Occipital lobe (tissue), 2 donors: ENCODE measurements around the gene OPRM1. TPM values are rescaled to one million over a fixed set of nuclear protein-coding genes. Genes with fewer than 3 reads are reported as not detected.
"Not testable (repeated sequence)": the region's sequence is repeated elsewhere in the genome, so short reads cannot be mapped to it uniquely, and the experiment has no call there.

ENCODE experiments used
- DNase-seq: peaks from one replicate; lab custom pipeline; 2025; lab: John Stamatoyannopoulos, UW
- total RNA-seq: library from RNA; depleted of rRNA; stranded (reverse); fragments of >200 nt; gene quantifications from one replicate; pipeline ENCODE4 v1.2.3, GENCODE V29; 2014

Gene OPRM1
- total RNA-seq, 1 donor from 2014 or later, result 1.7 TPM

DNA sequence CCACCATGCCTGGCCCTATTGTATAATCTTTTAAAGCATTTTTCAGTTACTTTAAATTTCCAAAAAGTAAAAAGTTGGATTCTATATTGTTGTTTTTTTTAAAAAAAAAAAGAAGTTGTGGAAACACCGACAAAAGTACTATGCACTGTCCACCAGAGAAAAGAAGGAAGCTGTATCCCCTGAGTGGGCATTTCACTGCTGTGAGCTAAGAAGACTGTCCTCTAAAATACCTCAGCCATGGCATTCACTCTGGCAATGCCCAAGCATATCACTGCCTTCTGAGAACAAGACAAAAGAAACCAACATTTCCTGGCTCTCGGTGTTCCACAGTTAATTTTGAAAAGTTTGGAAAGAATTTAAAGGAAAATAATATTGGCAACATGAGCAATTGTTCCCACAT lies 199.8 kb downstream of the OPRM1 start:
- no peak for DNase-seq

DNA sequence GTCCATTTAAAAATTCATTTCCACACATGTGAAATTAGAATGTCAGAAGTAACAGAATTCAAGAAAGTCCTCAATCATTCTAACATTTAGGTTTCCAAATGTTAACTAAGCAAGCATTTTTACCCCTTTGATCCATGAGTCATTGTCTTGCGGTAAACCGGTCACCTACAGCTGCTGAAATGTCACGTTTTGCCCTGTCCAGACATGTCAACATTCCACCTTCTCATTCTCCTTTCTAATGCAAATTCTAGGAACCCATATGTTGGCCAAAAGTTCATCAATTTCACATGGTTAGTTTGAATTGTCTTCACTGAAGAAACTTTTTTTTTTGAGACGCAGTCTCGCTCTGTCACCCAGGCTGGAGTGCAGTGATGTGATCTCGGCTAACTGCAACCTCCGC lies 200.4 kb downstream of the OPRM1 start:
- no peak for DNase-seq

DNA sequence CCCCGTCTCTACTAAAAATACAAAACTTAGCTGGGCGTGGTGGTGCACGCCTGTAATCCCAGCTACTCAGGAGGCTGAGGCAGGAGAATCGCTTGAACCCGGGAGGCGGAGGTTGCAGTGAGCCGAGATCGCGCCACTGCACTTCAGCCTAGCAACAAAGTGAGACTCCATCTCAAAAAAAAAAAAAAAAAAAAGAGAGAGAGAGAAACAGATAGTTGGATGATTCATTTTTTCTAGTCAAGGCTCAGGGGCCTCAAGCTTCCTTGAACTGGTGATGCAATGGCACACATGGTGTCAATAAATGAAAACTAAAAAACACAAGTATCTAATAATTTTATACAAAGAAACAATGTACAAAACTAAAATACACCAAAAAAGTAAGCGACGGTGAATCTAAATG lies 202.0 kb downstream of the OPRM1 start:
- DNase-seq, result not testable (repeated sequence)

DNA sequence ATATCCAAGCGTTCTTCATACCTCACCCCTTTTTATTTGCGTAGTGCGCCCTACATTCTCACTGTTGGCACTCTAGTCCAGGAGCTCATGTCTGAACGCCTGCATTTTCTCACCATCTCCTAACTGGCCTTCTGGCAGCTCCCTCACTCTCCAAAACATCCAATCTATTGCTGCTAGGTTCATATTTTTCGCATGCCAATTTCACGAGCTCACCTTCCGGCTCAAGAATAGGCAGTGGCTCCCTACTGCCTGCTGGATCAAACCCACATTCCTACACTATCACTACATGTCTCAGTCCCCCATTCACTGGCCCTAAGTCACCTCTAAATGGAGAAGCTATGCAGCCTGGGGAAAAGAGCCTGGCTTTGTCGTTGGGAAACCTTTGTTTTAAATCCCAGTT lies 202.5 kb downstream of the OPRM1 start:
- DNase-seq, result no peak

- DNase-seq, result no peak
Measured at GRCh38 chr6:154242617-154243357, 203.7 kb downstream of the OPRM1 start.

- no peak for DNase-seq
Measured at GRCh38 chr6:154243793-154244750, 205.0 kb downstream of the OPRM1 start.

GRCh38 chr6:154245506-154245905 lies 206.5 kb downstream of the OPRM1 start:
- DNase-seq, result no peak

DNA sequence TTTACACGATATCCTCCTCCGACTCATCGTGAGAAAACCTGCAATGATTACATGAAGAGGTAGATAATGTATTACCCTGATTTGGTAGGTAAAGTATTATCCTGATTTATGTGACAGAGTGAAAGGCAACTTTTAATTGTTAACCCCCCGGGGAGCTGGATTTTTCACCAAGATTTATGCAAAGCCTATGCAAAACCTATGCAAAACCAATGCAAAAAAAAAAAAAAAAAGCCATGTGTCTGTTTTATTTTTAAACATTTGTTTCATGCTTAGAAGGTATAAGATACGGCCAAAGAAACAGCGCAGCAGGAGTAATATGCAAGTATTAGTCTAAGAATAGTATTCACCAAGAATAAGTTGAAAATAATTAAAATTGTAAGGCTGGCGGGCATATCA lies 207.7 kb downstream of the OPRM1 start:
- no peak for DNase-seq

- DNase-seq, result no peak
Measured at GRCh38 chr6:154247119-154247861, 208.2 kb downstream of the OPRM1 start.

DNA sequence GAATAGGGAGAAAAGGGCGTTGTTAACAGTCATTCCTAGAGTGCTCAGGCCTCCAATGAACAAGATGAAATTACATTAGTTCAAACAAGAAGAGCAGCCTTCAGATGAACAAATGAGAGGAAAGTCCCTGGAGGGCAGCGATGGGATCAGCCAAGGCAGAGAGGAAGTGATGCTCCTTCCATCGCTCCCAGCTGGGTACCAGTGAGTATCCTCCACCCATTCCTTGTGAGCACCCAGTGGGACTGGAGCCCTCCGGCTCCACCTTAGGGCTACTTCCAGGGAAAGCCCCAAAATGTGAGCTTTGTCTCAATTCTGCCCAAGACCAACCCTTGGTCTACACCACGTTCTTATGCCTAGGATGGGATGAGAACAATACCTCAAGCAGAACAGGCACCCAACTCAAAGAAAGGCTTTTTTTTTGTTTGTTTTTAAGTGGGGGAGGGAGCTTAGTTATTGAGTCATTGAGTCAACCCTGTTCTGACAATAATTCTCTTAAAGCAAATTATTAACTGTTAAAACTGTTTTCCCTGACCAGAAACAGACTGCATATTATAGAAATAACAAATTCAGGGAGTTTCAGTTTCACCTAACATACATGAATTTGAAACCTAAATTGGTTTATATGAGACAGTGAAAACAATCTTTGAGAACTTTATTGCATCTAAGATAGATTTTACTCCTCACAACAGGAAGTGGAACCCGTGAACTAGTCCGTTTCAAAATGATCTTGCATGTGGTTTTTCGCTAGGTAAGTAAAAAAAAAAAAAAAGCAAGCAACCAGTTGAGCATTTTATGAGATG lies 210.7 kb downstream of the OPRM1 start:
- no peak for DNase-seq

GRCh38 chr6:154251116-154251515 lies 212.1 kb downstream of the OPRM1 start:
- no peak for DNase-seq

DNA sequence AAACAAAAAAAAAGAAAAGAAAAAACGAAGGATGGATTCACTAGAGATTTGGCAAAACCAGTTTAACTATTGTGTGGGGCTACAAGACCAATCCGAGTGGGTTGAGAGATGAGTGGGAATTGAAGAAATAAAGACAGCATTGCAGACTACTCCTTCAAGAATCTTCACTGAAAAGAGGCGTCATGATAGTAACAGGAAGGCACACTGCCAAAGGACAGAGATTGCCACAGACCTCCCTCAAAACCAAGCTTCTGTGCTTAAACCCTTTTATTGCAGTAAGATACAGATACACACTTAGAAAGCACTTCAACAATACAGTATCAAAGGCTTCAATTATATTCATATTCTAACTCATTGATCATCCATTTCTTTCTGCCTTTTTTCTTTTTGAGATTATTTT lies 213.6 kb downstream of the OPRM1 start:
- DNase-seq, result no peak

DNA sequence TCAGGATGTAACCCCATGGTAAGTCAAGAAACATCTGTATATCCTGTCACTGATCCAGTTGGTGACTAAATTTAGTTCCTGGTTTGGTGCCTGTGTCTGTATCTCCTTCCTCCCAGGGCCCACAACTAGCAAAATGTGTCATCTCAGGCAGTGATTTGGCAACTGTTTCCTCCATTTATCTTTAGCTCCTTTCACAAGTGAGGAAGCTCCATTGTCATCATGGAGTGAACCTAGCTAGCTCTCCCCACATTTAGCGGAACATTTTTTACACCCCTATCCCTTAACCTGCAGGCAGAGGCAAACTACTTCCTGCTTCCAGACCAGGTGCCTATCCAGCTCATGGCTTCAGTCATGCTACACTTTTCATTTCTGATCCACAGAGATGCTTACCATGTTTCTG lies 218.0 kb downstream of the OPRM1 start:
- no peak for DNase-seq

DNA sequence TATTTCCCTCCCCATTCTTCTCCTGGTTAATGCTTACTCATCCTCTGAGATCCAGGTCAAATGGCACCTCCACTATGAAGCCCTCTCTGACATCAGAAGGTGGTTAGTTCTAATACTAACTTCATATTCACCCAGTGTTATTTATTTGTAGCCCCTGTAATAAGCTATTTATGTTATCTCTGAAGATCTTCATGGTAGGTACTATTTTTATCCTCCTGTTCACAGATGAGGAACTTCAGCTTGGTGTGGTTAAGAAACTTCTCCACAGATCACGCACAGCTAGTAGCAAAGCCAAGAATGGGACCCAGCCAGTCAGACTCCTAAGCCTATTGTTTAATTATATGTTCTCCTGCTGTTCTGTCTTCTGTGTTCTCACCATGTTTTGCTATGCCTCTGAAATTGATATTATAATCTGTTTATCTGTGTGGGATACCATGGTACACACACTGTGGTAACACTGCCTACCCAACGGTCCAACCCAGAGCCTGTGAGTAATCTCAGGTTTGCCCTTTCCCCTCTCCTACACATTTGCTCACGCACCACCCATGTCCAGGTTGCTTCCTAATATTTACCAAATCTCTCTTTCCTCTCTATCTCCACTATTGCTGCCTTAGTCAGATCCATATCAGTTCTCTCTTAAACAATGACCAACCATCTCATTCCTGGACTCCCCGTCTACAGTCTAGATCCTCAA lies 219.2 kb downstream of the OPRM1 start:
- DNase-seq, result no peak

GRCh38 chr6:154261688-154262397 lies 222.8 kb downstream of the OPRM1 start:
- no peak for DNase-seq

- no peak for DNase-seq
Measured at GRCh38 chr6:154266560-154267099, 227.6 kb downstream of the OPRM1 start.

DNA sequence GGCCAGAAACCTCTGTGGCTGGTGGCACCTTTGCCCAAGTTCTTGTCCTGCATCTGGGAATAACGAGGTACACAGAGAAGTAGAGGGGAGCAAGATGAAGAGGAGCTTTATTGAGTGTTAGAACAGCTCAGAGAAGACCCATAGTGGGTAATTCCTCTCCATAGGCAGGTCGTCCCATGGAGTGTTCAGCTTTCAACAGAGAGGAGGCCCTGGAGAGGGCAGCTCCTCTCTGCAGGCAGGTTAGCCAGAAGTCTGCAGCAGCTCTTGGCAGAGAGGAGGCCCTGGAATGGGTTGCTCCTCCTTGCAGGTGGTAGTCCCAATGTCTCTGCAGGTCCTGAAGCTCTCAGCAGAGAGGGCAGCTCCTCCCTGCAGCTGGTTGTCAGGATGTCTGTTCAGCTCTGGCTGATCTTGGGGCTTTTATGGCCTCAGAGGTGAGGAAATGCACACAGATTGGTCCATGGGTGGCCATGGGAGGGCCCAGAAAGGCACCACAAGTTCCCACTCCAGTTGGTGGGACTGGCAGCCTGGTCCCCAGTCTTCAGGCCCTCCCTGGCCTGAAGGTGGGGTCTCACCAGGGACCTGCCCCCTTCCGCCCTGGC lies 228.6 kb downstream of the OPRM1 start:
- DNase-seq, result no peak

DNA sequence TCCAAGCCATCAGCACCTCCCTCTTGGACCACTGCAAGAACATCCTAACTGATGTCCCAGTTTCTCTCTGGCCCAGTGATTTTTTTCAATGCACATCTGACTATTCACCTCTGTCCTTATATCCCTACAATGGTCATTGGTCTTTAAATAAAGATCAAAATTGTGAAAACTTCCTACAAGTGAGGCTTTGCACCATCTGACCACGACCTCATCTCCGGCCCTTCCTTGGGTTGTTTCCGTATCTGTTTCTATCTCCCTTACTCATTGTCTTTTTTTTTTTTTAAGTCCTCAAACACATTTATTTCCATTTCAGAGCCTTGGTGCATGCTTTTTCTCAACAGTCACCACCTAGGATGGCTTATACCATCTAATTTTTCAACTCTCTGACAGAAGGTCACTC lies 229.4 kb downstream of the OPRM1 start:
- no peak for DNase-seq

- no peak for DNase-seq
Measured at GRCh38 chr6:154274168-154274567, 235.1 kb downstream of the OPRM1 start.
